OCI-LY3 (cell line): ENCODE data around the gene TARS2.

Experiments used
- EZH2phosphoT487 ChIP-seq: fragments of 200-600 bp; shearing (Covaris generic); IDR thresholded peaks from 2 replicates; pipeline ENCODE4 v1.6.1; 2018; ENCODE audit warnings: antibody characterized with exemption, mixed run types, low read depth
- TF ChIP-seq, protein P1 (sequence below): fragments of 200-600, 300-600 bp; sonication (generic); IDR thresholded peaks from 2 replicates; pipeline ENCODE4 v1.5.1; 2014; ENCODE audit warnings: antibody characterized with exemption, low read length, low read depth

- TF ChIP-seq, protein P1, sequence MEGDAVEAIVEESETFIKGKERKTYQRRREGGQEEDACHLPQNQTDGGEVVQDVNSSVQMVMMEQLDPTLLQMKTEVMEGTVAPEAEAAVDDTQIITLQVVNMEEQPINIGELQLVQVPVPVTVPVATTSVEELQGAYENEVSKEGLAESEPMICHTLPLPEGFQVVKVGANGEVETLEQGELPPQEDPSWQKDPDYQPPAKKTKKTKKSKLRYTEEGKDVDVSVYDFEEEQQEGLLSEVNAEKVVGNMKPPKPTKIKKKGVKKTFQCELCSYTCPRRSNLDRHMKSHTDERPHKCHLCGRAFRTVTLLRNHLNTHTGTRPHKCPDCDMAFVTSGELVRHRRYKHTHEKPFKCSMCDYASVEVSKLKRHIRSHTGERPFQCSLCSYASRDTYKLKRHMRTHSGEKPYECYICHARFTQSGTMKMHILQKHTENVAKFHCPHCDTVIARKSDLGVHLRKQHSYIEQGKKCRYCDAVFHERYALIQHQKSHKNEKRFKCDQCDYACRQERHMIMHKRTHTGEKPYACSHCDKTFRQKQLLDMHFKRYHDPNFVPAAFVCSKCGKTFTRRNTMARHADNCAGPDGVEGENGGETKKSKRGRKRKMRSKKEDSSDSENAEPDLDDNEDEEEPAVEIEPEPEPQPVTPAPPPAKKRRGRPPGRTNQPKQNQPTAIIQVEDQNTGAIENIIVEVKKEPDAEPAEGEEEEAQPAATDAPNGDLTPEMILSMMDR, result no peak
- TF ChIP-seq EZH2phosphoT487, result no peak
Measured at GRCh38 chr1:150474869-150475268, 12.3 kb upstream of the TARS2 start.
